Fibroblast of skin of scalp (primary cell): Measurements from ENCODE around the gene WDR53.
"Not testable (repeated sequence)": the region's sequence is repeated elsewhere in the genome, so short reads cannot be mapped to it uniquely, and the experiment has no call there.

ENCODE experiments used
- DNase-seq: peaks from one replicate; pipeline ENCODE4 v3.0.0-alpha.2; 2013

Gene WDR53

GRCh38 chr3:196558476-196558875 is 9.9 kb downstream of the WDR53 start:
- DNase-seq = no peak

GRCh38 chr3:196557236-196557635 is 11.1 kb downstream of the WDR53 start:
- no peak for DNase-seq

- DNase-seq = no peak
Measured at GRCh38 chr3:196555295-196555694, 13.1 kb downstream of the WDR53 start.

- no peak for DNase-seq
Measured at GRCh38 chr3:196554205-196554604, 14.1 kb downstream of the WDR53 start.

- DNase-seq = no peak
Measured at GRCh38 chr3:196553551-196553950, 14.8 kb downstream of the WDR53 start.

GRCh38 chr3:196552253-196552652 is 16.1 kb downstream of the WDR53 start:
- DNase-seq = no peak

GRCh38 chr3:196550172-196550571 is 18.2 kb downstream of the WDR53 start:
- DNase-seq = not testable (repeated sequence)

- DNase-seq = not testable (repeated sequence)
Measured at GRCh38 chr3:196549312-196549711, 19.0 kb downstream of the WDR53 start.

- DNase-seq = no peak
Measured at GRCh38 chr3:196547067-196547466, 21.3 kb downstream of the WDR53 start.

- DNase-seq = no peak
Measured at GRCh38 chr3:196546537-196546936, 21.8 kb downstream of the WDR53 start.

GRCh38 chr3:196544491-196544992 is 23.8 kb downstream of the WDR53 start:
- no peak for DNase-seq

- DNase-seq = no peak
Measured at GRCh38 chr3:196541684-196542445, 26.5 kb downstream of the WDR53 start.

- DNase-seq = peak; percentile 8
Measured at GRCh38 chr3:196537319-196537984, 30.9 kb downstream of the WDR53 start.

GRCh38 chr3:196533260-196533681 is 35.1 kb downstream of the WDR53 start:
- DNase-seq = peak; percentile 53

- DNase-seq = no peak
Measured at GRCh38 chr3:196531418-196531817, 36.9 kb downstream of the WDR53 start.

GRCh38 chr3:196528639-196529233 is 39.6 kb downstream of the WDR53 start:
- peak; percentile 76 for DNase-seq

- DNase-seq = no peak
Measured at GRCh38 chr3:196525141-196525540, 43.2 kb downstream of the WDR53 start.

GRCh38 chr3:196524527-196524926 is 43.8 kb downstream of the WDR53 start:
- no peak for DNase-seq

GRCh38 chr3:196523841-196524240 is 44.5 kb downstream of the WDR53 start:
- DNase-seq = no peak

GRCh38 chr3:196521291-196521690 is 47.1 kb downstream of the WDR53 start:
- not testable (repeated sequence) for DNase-seq

- DNase-seq = no peak
Measured at GRCh38 chr3:196519718-196520082, 48.7 kb downstream of the WDR53 start.

GRCh38 chr3:196518966-196519717 is 49.2 kb downstream of the WDR53 start:
- peak; percentile 71 for DNase-seq

GRCh38 chr3:196517919-196518318 is 50.4 kb downstream of the WDR53 start:
- no peak for DNase-seq
